HepG2 (cell line): Measurements from ENCODE around the gene SRSF11. TPM values are rescaled to one million over a fixed set of nuclear protein-coding genes. Genes with fewer than 3 reads are reported as not detected.

Experiments
- ARID4A ChIP-seq: sonication (generic); formaldehyde crosslinking; IDR thresholded peaks from 2 replicates; pipeline ENCODE4 v1.5.0; 2020; ENCODE audit warnings: mild to moderate bottlenecking, missing genetic modification reagents, borderline replicate concordance
- FLYWCH1 ChIP-seq: sonication (generic); formaldehyde crosslinking; IDR thresholded peaks from 2 replicates; pipeline ENCODE4 v1.8.1; 2023; ENCODE audit warnings: mild to moderate bottlenecking, missing genetic modification reagents
- FOXP4 ChIP-seq: sonication (generic); formaldehyde crosslinking; IDR thresholded peaks from 2 replicates; pipeline ENCODE4 v1.4.0; 2020; ENCODE audit warnings: missing genetic modification reagents
- HNF4G ChIP-seq, 2 experiments: sonication (generic) in 1 of 2; formaldehyde crosslinking in 1 of 2; IDR thresholded peaks; 2 replicates each; pipeline versions ENCODE4 v1.4.0 to v1.6.1; 2011 to 2020; ENCODE audit warnings: borderline replicate concordance in 2 of 2, low read depth in 2 of 2, mild to moderate bottlenecking in 2 of 2, low read length in 1 of 2, missing genetic modification reagents in 1 of 2, moderate library complexity in 1 of 2
- KDM5B ChIP-seq: sonication (generic); formaldehyde crosslinking; IDR thresholded peaks from 2 replicates; pipeline ENCODE4 v1.4.0; 2020; ENCODE audit warnings: missing genetic modification reagents, mild to moderate bottlenecking, borderline replicate concordance
- KLF12 ChIP-seq: sonication (generic); formaldehyde crosslinking; IDR thresholded peaks from 2 replicates; pipeline ENCODE4 v1.4.0; 2020; ENCODE audit warnings: missing genetic modification reagents, borderline replicate concordance
- NKX3-1 ChIP-seq: sonication (generic); formaldehyde crosslinking; IDR thresholded peaks from 2 replicates; pipeline ENCODE4 v1.5.0; 2020; ENCODE audit warnings: missing genetic modification reagents
- PCBP1 ChIP-seq: fragments of 200-400 bp; formaldehyde crosslinking; IDR thresholded peaks from 2 replicates; pipeline ENCODE4 v1.6.1; 2017; ENCODE audit warnings: mild to moderate bottlenecking, low read depth, low read length, borderline replicate concordance
- RAD51 ChIP-seq: fragments of 450-650 bp; IDR thresholded peaks from 2 replicates; pipeline ENCODE4 v1.6.1; 2016; ENCODE audit warnings: borderline replicate concordance
- SATB2 ChIP-seq: sonication (generic); formaldehyde crosslinking; IDR thresholded peaks from 2 replicates; pipeline ENCODE4 v1.5.0; 2020; ENCODE audit warnings: missing genetic modification reagents
- TBX2 ChIP-seq: sonication (generic); formaldehyde crosslinking; IDR thresholded peaks from 2 replicates; pipeline ENCODE4 v1.5.0; 2020; ENCODE audit warnings: missing genetic modification reagents, mild to moderate bottlenecking, borderline replicate concordance
- ZBTB33 ChIP-seq: sonication (generic); formaldehyde crosslinking; IDR thresholded peaks from 2 replicates; pipeline ENCODE4 v1.4.0; 2020; ENCODE audit warnings: missing genetic modification reagents
- ZNF121 ChIP-seq: sonication (generic); formaldehyde crosslinking; IDR thresholded peaks from 2 replicates; pipeline ENCODE4 v1.5.0; 2020; ENCODE audit warnings: mild to moderate bottlenecking, missing genetic modification reagents
- ZNF543 ChIP-seq: sonication (generic); formaldehyde crosslinking; IDR thresholded peaks from 2 replicates; pipeline ENCODE4 v1.4.0; 2020; ENCODE audit warnings: mild to moderate bottlenecking, missing genetic modification reagents
- ZNF816 ChIP-seq: sonication (generic); formaldehyde crosslinking; IDR thresholded peaks from 2 replicates; pipeline ENCODE4 v1.8.0; 2022; ENCODE audit warnings: missing genetic modification reagents, mild to moderate bottlenecking, borderline replicate concordance
- ZXDC ChIP-seq: sonication (generic); formaldehyde crosslinking; IDR thresholded peaks from 2 replicates; pipeline ENCODE4 v1.5.0; 2020; ENCODE audit warnings: mild to moderate bottlenecking, missing genetic modification reagents
- polyA plus RNA-seq, 8 experiments: library from polyadenylated mRNA; depleted of rRNA in 3 of 8; stranded (reverse) in 7 of 8; unstranded in 1 of 8; fragments of >200 nt; fragmentation: Illumina TruSeq in 4 of 8; extraction: Trizol in 4 of 8; gene quantifications; 2 replicates each; pipeline versions ENCODE4 v1.2.1 to v1.2.3, GENCODE V29; 2011 to 2016; ENCODE audit warnings: low read depth in 4 of 8, missing spikeins in 1 of 8, mixed read lengths in 1 of 8; ENCODE audit not compliant: insufficient read depth in 1 of 8
- total RNA-seq, 5 experiments: library from RNA; depleted of rRNA; stranded (reverse); fragments of >200 nt; fragmentation: Illumina TruSeq; extraction: Trizol; gene quantifications; 2 replicates each; pipeline ENCODE4 v1.2.3, GENCODE V29; 2016; ENCODE audit warnings: low read depth in 1 of 5

SRSF11 gene
- total and polyA plus RNA-seq, 2 of the 13 experiments (the other 11 are each of a cell fraction or from before 2014, with no cell fraction given), result 118 to 381 TPM

- TF ChIP-seq ZXDC (CRISPR knock-in tag) (peak; percentile 84; the same call in 1 of the 2 replicates), KDM5B (CRISPR knock-in tag) (peak; percentile 74; the same call in 1 of the 2 replicates), KLF12 (CRISPR knock-in tag) (peak; percentile 69; the same call in 1 of the 2 replicates), RAD51 (no peak), NKX3-1 (0 out of 2 replicates have a peak, but pooled peaks have one; percentile 55), ZNF543 (CRISPR knock-in tag) (no peak), ARID4A (CRISPR knock-in tag) (peak; percentile 98), HNF4G (IDR thresholded peaks at IDR 0.05; ENCODE audit: borderline replicate concordance, low read depth, low read length) (peak; percentile 92), HNF4G (CRISPR knock-in tag; IDR thresholded peaks at IDR 0.05; ENCODE audit: borderline replicate concordance, low read depth) (peak; percentile 98), ZNF816 (CRISPR knock-in tag) (peak; percentile 59; the same call in 1 of the 2 replicates), TBX2 (CRISPR knock-in tag) (peak; percentile 94), FOXP4 (CRISPR knock-in tag) (peak; percentile 50), SATB2 (CRISPR knock-in tag) (0 out of 2 replicates have a peak, but pooled peaks have one; percentile 15), ZBTB33 (CRISPR knock-in tag) (peak; percentile 39; the same call in 1 of the 2 replicates), PCBP1 (0 out of 2 replicates have a peak, but pooled peaks have one; percentile 30), ZNF121 (CRISPR knock-in tag) (0 out of 2 replicates have a peak, but pooled peaks have one; percentile 50), FLYWCH1 (CRISPR knock-in tag) (no peak)
Observed at GRCh38 chr1:70205434-70206118, 15.6 kb upstream of the SRSF11 start, which contains the start of gene LRRC40 (continued).
